GM19193 (cell line): ENCODE results near the gene POLRMT.

ENCODE experiments used
- POLR2A ChIP-seq: IDR thresholded peaks from 4 replicates; pipeline ENCODE4 v1.6.1; 2011; ENCODE audit not compliant: insufficient read depth, insufficient read length; ENCODE audit errors: extremely low read depth

POLRMT gene

DNA sequence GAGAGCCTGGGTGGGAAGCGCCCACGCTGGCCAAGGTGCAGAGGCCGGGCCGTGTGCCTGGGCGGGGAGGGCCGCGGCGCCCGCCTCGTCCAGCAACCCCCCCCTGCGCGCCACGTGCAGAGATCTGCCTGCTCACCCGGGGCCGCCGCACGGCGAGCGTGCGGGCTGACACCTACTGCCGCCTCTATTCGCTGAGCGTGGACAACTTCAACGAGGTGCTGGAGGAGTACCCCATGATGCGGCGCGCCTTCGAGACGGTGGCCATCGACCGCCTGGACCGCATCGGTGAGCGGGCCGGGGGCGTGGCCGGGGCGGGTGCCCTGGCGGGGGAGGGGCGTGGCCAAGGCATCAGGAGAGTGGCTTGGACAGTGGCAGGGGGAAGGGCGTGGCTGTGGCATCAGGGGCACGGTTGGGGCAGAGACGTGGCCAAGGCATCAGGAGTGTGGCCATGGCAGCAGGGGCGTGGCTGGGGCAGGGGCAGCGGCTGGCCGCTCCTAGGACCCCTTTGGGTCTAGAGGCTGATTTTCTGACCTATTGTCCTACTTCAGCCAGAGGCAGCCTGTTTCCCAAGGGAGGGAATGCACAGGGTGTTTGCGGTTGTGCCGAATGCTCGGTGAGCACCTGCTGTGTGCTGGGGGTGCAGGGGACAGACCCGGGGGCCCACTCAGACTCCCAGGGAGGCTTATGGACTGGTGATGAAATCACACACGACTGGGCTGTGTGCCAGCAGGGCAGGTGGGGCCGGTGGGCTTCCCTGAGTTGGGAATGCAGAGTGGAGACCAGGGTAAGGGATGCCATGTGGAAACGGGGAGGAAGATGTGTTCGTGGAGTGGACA is 19.4 kb downstream of the POLRMT start:
- TF ChIP-seq POLR2A: no peak

DNA sequence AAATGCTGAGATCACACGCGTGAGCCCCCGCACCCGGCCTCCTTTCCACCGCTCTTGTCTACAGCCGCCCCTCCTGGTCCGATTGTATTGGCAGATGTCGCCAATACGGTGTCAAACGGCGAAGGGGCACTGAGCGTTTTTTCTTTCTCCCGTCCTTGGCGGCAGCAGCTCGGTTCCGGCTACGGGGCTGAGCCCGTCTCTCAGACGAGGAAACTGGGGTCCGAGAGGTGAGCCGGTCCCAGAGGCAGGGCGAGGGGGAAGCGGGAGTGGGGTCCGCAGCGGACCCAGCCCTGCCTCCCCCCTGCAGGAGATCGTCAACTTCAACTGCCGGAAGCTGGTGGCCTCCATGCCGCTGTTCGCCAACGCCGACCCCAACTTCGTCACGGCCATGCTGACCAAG is 20.4 kb downstream of the POLRMT start:
- no peak for TF ChIP-seq POLR2A

DNA sequence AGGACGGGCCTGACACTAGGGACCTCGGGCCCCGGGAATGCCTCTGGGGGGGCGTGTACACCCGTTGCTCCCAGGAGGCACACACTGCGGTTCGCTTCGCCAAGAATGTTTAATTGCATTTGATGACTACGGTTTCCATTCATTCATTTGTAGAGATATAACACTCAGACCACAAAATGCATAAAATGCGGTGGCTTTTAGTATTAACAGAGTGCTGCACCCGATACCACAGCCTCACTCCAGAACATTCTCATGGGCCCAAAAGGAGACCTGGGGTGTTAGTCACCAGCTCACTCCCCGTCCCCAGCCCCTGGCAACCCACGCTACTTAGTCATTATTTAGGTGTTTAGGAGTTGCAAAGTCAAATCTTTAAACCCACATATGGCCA is 21.9 kb downstream of the POLRMT start:
- TF ChIP-seq POLR2A: no peak

DNA sequence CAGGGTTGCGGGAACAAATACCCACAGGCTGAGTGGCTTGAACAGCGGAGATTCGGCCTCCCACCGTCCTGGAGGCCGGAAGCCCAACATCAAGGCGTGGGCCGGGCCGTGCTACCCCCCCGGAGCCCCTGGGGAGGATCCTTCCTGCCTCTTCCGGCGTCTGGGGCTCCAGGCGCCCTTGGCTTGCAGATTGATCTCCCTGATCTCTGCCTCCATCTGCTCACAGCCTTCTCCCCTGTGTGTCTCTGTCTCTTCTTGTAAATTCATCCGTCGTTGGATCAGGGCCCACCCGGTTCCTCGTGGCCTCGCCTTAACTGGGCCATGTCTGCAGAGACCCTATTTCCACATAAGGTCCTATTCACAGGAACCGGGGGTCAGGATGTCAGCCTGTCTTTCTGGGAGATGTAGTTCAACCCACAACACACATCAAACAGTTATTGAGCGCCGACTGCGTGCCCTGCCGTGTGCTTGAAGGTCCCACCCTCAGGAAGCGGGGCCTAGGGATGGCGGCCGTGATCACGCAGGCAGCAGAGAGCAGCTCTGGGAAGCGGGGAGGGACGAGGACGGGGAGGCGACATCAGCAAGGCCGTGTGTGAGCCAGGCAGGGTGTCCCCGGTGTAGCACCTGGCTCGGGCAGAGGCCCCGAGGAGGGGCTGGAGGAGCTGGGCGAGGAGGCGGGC is 22.4 kb downstream of the POLRMT start:
- TF ChIP-seq POLR2A: no peak

DNA sequence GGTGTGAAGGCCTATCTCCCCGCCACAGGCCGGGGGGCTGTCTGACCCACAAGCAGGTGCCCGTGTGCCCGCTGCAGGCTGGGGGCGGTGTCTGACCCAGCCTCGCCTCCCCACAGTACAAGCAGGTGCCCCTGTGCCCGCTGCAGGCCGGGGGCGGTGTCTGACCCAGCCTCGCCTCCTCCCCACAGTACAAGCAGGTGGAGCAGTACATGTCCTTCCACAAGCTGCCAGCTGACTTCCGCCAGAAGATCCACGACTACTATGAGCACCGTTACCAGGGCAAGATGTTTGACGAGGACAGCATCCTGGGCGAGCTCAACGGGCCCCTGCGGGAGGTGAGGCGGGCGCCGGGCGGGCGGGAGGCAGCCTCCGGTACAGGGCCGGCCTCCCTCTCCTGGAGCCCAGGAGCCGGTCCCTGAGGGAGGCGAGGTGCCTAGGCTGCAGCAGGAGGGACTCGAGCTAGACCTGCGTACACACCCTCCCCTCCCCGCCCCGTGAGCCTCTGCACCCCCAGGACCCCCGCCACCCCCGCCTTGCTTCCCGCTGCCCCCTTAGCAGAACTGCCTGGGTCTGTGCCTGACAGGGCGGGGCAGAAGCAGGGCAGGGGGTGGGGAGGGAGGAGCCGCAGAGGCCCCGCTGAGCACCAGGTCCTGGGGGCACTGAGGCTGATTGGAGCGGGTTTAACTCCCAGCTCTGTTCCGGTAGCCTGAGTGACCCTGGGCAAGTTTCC is 23.1 kb downstream of the POLRMT start:
- TF ChIP-seq POLR2A: no peak

DNA sequence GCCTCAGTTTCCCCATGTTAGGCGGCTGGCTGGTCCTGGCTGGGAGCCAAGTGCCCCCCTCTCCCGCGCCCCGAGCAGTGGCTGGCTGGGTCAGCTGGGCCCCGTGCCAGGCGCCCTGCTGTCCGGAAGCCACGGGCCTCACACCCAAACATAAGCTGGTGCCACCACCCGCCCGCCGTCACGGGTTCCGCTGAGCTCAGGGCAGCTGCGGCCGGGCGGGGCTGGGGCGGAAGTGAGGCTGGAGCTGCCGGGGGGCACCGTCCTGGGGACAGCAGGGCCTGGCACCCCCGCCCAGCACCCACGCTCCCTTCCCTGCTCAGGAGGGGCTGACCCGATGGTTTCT is 24.4 kb downstream of the POLRMT start:
- TF ChIP-seq POLR2A: no peak

DNA sequence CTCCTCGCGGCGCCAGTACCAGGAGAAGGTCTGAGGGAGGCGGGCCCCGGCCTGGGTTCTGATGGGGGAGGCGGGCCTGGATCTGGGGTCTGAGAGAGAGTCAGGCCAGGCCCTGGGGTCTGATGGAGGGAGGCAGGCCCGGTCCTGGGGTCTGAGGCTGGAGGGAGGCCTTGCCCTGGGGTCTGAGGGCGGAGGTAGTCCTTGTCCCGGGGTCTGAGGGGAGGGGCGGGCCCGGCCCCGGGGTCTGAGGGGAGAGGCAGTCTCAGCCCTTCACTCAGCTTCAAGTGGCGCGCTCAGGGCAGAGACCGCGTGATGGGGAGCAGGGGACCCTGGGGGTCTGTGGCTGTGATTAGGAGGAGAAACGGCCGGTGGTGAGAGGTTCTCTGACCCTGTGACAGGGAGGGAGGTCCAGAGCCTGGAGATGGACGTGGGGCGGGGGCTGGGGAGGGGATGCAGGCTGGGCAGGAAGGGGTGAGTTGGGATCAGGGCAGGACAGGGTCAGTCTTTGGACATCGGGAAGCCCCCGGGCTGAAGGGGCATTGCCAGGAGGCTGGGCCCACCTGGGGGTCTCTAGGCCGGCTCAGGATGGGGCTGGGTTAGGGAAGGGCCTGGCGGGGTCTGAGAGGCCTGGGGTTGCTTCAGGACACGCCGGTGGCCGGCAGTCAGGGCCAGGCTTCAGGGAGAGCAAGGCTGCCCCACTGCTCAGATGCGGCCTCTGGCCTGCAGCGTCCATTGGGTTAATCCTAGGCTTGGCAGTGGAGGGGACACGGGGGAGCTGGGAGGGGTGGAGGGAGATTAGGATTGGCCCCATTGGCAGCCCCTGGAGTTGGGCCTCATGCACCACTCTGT is 25.0 kb downstream of the POLRMT start:
- TF ChIP-seq POLR2A: no peak

DNA sequence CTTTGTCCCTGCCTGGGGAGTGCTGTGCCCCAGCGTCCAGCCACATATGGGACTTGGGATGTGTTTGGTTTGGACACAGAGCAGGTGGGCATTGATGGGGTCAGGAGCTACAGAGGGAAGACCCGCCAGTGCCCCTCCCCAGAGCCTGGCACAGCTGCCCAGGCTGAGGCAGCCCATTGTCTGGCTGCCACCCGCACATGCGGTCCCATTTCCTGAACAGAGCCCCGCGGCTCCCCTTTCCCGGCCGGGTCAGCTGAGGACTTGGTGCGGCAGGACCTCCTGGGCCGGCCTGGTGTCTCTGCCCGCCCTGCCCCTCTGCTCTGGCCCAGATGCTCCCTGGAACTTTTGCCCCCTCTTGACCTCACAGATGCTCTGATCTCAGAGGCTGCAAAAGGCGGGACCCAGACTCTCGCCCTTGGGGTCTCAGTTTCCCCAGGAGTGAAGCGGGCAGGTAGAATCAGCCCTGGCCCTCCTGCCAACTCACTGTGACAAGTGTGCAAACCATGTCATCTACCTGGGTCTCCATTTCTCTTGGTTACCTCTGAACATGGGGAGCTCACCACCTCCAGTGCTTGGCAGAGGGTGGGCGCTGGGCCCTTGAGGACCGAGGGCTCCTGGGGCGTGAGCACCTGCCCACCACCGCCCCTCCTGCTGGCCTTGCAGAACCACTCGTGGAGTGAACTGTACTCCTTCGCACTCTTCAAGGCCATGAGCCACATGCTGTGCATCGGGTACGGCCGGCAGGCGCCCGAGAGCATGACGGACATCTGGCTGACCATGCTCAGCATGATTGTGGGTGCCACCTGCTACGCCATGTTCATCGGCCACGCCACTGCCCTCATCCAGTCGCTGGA is 25.8 kb downstream of the POLRMT start:
- TF ChIP-seq POLR2A: no peak

DNA sequence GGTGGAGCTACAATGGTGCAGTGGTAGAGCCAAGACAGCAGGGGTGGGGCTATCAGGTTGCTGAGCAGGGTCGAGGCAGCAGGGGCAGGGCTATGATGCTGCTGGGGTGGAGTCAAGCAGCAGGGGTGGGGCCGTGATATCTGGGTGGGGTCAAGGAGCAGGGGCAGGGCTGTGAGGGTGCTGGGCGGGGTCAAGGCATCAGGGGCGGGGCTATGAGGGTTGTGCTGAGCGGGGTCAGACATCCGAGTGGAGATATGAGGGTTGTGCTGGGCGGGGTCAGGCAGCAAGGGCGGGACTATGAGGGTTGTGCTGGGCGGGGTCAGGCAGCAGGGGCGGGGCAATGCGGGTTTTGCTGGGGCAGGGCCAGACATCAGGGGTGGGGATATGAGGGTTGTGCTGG is 29.0 kb downstream of the POLRMT start:
- no peak for TF ChIP-seq POLR2A

DNA sequence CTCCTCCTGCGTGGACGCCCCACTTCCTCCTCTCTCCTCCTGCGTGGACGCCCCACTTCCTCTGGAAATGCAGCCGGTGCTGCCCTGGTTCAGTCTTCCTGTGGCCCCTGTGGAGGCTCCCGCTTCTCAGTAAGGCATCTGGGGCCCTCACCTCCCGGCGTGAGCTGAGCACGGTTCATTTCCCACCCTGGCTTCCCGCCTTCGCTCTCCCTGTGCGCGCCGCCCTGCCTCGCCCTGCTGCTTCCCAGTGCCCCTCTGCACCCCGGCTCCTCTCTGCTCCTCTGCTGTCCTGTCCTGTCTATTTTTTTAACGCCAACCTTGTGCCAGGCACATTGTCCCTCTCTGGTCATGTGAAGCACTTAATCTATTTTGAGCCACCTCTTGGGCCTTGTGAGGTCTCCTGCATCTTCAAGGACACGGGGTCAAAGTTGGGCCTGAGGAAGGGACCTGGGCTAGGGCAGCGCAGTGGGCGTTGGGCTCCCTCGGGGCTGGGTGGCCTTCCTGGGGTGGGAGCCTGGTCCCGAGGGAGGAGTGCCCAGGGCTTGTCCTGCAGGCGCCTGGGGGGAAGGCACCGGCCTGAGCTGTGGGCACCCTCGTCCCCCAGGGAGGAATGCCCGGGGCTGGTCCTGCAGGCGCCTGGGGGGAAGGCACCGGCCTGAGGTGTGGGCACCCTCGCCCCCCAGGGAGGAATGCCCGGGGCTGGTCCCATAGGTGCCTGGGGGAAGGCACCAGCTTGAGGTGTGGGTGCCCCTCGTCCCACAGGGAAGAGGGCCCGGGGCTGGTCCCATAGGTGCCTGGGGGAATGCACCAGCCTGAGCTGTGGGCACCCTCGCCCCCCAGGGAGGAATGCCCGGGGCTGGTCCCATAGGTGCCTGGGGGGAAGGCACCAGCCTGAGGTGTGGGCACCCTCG is 30.7 kb downstream of the POLRMT start:
- TF ChIP-seq POLR2A: no peak

DNA sequence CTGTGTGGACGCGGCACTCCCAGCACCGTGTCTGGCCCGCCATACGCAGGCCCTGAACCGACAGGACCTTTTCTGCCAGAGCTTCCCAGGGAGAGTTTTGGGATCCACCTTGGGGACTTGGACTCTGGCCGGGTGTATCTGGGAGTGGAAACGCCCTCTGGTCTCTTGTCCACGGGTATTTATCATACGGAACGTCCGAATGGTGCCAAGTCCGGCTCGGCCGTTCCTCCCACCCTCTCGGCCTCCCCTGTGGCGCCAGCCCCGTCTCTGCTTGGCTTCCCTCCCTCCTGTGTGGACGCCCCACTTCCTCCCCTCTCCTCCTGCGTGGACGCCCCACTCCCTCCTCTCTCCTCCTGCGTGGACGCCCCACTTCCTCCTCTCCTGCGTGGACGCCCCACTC is 31.5 kb downstream of the POLRMT start:
- TF ChIP-seq POLR2A: no peak

DNA sequence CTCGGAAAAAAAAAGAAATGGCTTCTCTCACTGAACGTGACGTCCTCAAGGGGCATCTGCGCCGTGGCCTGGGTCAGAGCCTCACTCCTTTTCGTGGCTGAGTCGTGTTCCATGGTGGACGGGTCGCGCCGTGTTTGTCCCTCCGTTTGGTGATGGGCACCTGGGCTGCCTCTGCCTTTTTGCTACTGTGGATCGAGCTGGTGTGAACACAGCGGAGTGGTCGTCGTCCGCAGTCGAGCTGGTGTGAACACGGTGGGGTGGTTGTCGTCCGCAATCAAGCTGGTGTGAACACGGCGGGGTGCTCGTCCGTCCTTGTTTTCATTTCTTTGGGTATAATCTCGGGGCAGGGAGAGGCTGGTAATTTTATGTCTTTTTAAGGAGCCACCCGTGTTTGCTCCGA is 32.0 kb downstream of the POLRMT start:
- TF ChIP-seq POLR2A: no peak

DNA sequence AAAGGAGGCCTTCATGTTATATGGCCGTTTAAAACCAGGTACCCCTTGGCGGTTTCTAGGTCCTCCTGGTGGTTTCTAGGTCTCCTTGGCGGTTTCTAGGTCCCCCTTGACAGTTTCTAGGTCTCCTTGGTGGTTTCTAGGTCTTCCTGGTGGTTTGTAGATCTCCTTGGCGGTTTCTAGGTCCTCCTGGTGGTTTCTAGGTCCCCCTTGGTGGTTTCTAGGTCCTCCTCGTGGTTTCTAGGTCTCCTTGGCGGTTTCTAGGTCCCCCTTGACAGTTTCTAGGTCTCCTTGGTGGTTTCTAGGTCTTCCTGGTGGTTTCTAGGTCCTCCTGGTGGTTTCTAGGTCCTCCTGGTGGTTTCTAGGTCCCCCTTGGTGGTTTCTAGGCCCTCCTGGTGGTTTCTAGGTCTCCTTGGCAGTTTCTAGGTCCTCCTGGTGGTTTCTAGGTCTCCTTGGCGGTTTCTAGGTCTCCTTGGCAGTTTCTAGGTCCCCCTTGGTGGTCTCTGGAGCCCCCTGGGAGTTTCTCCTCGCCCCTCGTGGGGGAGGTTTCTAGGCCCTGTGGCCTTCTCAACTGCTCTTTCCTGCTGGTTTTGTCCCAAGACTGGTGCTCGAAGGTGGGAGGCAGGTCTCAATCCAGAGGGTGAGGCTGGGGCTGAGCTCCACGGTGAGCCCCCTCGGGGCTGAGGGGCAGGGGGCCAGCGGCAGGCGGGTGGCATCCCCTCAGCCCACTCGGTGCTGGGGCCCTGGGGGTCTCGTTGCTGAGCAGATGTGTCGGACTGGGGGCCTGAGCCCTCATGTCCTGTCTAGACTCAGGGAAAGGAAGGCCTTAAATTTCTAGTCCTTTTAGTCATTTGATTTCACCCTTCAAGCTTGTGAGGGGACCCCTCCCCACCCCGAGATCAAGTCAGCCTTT is 35.7 kb downstream of the POLRMT start:
- TF ChIP-seq POLR2A: no peak

DNA sequence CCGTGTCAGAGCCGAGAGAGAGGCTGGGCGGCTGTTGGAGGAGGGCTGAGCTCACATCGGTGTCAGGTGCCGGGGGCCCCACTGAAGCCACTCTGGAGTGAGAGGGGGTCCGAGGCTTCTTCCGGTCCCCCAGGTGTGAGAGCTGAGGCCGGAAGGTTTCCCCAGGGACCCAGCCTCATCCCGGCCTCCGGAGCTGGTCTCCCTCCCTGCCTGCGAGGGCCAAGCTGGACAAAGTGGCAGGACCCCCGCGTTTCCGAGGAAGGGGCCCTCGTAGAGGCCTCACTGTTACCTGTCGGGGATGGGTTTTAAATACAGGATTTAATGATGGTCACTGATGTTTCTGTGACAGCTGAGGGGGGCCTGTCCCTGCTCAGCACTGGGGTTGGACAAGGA is 37.1 kb downstream of the POLRMT start:
- no peak for TF ChIP-seq POLR2A
